ENCODE results near the gene SOX11.

DNA sequence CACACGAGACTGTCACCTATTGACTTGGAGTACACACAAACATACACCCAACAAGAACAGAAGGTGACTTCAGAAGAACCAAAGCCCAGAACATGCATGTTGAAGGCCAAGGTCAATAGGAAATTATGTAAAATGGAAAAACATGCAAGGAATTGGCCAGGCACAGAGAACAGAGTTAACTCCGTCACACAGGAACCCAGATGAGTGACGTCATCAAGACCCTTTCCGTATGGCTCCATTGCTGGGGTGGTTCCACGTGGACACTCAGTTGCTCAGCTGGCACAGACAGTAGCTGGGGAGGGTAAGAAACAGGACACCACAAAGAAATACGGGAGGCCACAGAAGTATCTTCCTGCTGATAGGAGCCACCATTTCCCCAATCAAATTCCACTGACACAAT lies 18.4 kb downstream of the SOX11 start:
- TF ChIP-seq, protein P1, sequence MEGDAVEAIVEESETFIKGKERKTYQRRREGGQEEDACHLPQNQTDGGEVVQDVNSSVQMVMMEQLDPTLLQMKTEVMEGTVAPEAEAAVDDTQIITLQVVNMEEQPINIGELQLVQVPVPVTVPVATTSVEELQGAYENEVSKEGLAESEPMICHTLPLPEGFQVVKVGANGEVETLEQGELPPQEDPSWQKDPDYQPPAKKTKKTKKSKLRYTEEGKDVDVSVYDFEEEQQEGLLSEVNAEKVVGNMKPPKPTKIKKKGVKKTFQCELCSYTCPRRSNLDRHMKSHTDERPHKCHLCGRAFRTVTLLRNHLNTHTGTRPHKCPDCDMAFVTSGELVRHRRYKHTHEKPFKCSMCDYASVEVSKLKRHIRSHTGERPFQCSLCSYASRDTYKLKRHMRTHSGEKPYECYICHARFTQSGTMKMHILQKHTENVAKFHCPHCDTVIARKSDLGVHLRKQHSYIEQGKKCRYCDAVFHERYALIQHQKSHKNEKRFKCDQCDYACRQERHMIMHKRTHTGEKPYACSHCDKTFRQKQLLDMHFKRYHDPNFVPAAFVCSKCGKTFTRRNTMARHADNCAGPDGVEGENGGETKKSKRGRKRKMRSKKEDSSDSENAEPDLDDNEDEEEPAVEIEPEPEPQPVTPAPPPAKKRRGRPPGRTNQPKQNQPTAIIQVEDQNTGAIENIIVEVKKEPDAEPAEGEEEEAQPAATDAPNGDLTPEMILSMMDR (IDR thresholded peaks at IDR 0.05; ENCODE audit: insufficient read depth, low read length), result no peak
- no peak for TF ChIP-seq POLR2AphosphoS5 (IDR thresholded peaks at IDR 0.05; ENCODE audit: low read depth)

Data from HL-60 (cell line).